GM18507 (cell line): ENCODE data around the gene ERI2.
"Not testable (repeated sequence)": the region's sequence is repeated elsewhere in the genome, so short reads cannot be mapped to it uniquely, and the experiment has no call there.

Experiments
- DNase-seq: peaks from one replicate; pipeline ENCODE4 v3.0.0; 2011; ENCODE audit warnings: low read depth; ENCODE audit not compliant: insufficient read length; ENCODE audit errors: extremely low spot score
- FAIRE-seq: peaks from 2 replicates; lab custom pipeline; 2011; peaks lifted over from hg19 to GRCh38; lab: Jason Lieb, UNC

ERI2 gene

DNA sequence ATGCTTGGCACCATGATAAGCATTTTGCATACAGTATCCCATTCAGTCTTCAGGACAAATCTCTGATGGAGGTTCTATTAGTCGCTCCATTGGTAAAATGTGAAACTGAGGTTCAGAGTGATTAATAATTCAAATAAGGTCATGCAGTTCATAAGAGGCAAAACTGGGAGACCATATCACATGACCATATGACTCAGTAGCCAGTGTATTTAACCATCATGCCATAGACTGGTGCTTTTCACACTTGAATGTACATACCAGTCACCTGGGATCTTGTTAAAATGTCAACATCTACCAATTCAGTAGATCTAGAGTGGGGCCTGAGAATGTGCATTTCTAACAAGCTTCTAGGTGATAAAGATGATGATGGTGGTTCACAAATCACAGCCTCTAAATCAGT, 38.2 kb downstream of the ERI2 start:
- DNase-seq = no peak
- no peak for FAIRE-seq

DNA sequence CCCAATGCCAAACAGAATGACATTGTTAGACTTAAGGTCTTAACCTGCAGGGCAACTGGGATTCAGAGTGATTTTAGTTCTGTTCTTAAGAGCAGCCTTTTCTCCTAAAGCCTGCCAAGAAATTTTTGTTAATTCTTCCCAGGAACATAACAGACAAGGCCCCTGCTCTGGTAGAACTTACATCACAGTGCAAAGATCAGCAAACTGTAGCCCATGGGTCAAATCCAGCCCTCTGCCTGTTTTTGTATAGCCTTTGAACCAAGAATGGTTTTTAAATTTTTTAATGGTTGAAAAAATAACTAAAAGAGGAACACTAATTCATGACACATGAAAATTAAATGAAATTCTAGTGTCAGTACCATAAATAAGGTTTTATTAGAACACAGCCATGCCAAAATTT, 38.7 kb downstream of the ERI2 start:
- no peak for DNase-seq
- no peak for FAIRE-seq

DNA sequence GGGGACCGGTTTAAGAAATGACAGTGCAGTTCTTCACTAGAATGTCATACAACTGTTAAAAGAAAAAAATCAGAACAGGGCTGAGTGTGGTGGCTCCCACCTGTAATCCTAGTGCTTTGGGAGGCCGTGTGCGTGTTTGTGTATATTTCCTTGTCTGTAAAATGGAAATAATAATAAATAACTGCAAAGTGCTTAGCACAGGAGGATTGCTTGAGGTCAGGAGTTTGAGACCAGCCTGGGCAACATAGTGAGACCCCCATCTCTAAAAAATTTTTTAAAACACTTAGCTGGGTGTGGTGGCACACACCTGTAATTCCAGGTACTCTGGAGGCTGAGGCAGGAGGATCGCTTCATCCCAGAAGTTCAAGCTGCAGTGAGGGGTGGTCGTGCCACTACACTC, 40.0 kb downstream of the ERI2 start:
- DNase-seq (no peak), FAIRE-seq (no peak)

DNA sequence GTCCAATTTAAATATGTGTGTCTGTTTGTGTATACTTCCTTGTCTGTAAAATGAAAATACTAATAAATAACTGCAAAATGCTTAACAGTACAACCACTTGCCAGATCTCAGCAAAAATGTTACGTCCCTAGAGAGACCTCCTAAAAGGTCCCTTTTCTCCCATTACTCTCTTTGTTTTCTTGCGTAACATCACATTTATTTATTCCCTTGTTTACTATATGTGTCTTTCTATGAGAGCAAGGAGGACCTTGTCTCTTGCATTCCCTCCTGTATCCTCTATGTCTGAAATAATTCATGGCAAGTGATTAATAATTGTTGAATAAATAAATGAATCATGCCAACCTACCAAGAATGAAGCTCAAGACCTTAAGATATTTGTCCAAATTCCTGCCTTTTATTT, 40.5 kb downstream of the ERI2 start:
- DNase-seq (no peak), FAIRE-seq (no peak)

DNA sequence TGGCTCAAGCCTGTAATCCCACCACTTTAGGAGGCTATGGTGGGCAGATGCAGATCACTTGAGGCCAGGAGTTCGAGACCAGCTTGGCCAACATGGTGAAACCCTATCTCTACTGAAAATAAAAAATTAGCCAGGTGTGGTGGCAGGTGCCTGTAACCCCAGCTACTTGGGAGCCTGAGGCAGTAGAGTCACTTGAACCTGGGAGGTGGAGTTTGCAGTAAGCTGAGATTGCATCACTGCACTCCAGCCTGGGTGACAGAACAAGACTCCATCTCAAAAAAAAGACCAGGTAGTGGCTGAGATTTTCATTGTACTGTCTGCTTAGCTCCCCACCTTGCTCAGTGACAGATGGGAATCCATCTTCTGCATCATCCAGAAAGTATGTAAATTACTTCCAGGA, 41.8 kb downstream of the ERI2 start:
- DNase-seq, FAIRE-seq: not testable (repeated sequence)

DNA sequence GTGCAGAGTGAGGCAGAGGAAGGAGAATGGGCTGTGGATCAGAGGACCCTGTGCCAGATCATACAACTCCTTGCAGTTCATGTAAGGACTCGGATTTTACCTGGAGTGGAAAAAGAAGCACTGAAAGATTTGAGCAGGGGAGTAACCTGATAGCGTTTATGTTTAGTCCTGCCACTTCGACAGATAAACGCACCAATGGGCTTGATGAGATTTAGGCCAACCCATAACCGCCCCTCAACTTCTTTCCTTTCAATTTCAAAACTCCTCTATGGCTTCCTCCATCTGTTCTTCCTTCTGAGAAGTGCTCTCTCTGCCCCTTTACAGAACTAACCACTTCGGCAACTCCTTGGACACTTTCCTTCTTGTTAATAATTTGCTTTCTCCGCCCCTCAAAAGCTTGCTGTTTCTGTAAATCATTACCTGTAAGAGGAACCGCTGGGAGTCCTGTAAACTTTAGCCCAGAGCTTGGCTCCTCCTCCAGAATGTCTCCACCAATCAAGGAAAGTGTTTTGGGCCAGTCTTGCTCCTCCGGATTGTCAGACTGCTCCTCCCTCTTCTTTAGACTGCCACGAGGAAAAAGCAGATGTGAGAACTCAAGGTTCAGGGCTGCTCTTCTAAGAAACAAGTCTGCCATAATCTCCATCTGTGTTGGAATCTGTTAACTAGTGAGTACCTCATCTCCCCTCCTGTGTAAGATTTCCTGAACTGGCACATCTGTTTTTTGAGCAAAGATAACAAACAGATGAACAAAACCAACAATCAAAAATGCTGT, 42.6 kb downstream of the ERI2 start, which contains the start of gene ACSM3:
ACSM3 (plus strand) TSS at position 554 of the 772 bp plus-strand sequence. CDS start 6,021 bp downstream, outside the sequence.
- FAIRE-seq (peak; percentile 100), DNase-seq (peak; percentile 73)

DNA sequence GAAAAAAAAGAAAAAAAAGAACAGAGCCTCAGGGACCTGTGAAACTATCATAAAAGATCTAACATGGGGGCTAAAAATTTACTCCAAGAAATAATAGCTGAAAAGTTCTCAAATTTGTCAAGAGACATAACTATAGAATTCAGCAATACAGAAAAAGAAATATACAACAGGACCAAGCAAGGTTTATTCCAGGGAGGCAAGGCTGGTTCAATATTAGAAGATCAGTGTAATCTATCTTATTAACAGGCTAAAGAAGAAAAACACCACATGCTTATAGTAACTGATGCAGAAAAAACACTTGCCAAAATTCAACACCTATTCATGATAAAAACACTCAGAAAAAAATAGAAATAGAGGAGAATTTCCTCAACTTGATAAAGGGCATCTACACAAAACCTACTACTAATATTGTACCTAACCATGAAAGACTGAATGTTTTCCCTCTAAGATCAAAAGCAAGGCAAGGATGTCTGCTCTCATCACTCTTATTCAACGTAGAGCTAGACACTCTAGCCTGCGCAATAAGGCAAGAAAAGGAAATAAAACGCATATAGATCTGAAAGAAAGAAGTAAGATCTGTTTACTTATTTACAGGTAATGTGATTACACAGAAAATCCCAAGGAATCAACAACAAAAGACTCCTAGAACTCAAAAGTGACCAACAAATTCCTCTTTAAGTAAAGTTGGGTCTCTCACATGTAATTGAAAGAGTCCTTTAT, 43.7 kb downstream of the ERI2 start:
- FAIRE-seq (no peak), DNase-seq (no peak)

DNA sequence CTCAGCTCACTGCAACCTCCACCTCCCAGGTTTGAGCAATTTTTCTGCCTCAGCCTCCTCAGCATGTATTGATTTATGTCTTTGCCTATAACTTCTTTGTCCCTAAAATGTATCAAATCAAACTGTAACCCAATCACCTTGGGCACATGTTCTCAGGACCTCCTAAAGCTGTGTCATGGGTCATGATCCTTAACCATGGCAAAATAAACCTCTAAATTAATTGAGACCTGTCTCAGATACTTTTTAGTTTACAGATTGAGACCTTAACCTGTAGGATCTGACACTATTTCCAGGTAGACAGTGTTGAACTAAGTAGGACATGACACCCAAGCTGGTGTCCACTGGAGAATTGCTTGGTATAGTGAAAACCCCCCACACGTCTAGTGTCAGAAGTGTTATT, 45.1 kb downstream of the ERI2 start:
- FAIRE-seq = no peak
- no peak for DNase-seq

DNA sequence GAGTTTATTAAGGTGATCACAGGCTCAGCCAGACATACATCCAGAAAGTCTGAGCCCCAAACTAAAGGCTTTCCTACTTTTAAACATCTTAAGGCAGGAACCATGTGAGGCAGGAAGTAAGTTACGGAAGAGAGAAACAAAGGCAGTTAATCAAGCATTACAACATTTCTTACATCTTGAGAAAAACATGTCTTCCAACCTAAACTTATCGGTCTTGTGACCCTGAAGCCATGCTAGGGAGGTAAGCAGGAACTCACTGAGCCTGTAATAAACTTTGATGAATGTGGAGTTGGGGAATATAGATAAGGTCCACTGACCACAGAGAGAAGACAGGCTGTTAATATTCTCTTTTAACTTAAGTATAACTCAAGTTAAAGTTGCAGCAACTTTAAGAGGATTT, 45.9 kb downstream of the ERI2 start:
- DNase-seq (no peak), FAIRE-seq (no peak)

DNA sequence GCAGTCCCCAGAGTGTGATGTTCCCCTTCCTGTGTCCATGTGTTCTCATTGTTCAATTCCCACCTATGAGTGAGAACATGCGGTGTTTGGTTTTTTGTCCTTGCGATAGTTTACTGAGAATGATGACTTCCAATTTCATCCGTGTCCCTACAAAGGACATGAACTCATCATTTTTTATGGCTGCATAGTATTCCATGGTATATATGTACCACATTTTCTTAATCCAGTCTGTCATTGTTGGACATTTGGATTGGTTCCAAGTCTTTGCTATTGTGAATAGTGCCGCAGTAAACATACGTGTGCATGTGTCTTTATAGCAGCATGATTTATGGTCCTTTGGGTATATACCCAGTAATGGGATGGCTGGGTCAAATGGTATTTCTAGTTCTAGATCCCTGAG, 50.5 kb downstream of the ERI2 start:
- DNase-seq = not testable (repeated sequence)

DNA sequence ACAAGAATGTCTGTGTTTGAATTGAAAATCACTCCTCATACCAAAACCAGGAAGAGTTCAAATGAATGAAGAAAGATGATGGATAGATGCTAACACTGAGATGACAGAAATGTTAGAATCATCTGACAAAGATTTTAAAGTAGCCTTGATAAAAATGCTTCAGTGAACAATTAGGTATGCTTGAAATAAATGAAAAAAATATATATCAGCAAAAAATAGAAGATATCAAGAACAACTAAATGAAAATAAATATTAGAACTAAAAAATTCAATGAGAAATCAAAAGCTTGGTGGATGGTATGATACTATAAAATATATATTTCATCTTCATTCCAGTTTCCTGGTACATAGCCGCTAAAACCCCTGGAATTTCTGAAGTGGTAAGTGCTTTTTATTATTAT, 51.0 kb downstream of the ERI2 start:
- no peak for DNase-seq
- FAIRE-seq = no peak

More for the DNA sequence above, 50.5 kb downstream of the ERI2 start:
- FAIRE-seq = not testable (repeated sequence)

DNA sequence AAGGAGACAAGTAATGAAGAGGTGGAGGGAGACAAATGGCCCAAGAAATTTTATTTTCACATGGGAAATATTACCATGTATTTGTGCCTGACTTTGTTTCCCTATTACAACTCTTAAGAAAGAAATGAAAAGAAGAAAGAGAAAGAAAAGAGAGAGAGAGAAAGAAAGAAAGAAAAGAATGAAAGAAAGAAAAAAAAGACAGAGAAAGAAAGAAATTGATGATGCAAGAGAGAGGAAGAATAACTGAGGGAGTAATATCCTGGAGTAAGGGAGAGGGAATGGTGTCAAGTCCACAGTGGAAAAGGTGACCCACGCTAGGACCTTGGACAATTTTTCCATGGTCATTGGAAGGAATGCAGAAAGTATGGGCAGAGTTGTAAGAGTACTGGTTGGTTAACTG, 52.5 kb downstream of the ERI2 start:
- FAIRE-seq (no peak), DNase-seq (no peak)

DNA sequence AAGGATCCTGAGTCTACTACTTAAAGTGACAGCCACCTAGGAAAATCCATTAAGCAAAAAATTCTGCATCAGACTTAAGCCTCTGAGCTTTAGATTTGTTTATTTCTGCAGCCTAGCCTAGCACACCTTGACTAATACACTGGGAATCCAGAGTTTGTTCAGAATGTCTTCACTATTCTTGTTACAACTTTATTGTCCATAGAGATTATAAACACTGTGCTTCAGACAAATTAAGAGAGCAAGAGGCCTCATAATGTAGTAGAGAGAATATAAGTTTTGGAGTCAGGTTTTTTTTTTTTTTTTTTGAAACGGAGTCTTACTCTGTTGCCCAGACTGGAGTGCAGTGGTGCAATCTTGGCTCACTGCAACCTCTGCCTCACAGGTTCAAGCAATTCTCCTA, 55.7 kb downstream of the ERI2 start:
- FAIRE-seq (no peak), DNase-seq (no peak)

DNA sequence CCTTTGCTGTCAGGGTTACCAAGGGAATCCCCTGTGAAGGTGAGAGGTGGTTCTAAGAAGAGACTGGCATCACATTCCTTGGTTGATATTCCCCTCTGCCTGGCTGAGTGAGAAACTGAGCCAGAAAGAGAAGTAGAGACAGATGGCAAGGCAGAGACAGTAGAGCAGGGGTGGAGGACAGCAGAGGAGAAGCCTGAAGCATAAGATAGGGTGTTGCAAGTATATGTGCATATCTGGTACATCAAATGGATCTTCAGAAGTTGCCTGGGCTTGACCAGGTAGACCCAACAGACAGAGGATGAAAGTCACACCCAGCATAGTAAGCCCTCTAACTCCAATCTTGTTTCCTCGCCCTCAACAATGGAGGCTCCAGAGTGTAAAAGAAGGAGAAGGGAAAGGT, 56.8 kb downstream of the ERI2 start:
- no peak for DNase-seq
- no peak for FAIRE-seq

DNA sequence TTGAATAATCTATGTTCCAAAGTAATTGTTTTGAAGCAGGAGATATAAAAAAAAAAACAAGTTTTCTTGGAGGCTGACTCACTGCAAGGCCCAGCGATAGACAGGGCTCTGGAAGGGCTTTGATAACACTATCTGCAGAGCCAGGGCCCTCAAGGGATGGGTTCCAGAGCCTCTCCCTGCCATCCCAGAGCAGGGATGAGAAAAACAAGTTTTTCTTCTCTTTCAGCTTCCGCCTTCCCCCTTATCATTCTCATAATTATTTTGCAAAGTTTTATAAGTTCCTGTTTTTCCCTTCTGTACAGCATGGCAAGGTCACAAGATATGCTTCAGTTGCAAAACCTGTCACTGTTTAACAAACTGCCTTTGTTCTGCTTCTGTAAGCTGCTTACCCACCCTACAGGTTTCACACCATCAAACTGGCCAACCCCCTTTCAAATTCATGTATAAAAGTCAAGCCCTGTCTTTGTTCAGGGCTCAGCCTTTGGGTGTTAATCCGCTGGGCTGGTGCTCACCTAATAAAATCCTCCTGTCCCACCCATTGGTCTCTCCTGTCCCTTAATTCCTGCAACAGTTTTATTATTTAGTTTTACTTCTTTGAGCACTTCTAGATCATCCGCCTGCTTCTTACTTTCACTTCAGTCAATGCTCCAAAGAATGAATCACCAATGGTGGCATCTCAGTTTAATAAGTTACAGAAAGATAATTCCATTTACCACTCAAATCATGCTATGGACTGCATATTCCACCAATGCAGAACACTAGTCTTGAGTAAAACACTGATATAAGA, 59.0 kb downstream of the ERI2 start:
- FAIRE-seq (peak; percentile 83), DNase-seq (no peak)

DNA sequence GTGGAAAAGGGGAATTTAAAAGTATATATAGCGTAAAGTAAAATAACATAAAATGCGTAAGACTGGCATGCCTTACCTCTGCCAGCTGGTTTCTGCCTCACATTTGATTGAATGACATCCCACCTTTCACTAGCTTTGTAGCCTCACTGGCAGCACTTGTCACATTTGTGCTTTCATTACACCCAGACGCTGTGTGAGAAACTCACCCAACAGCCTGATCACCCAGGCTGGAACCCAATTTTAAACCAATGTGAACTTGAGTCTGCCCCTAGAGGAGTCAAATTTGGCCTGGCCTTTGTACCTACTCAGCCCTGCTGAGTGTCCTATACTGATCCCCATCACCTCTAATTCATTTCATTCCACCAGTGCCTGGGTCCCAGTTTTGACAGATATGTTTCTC, 59.8 kb downstream of the ERI2 start:
- FAIRE-seq (no peak), DNase-seq (no peak)
